GM23248 (cell line): ENCODE data around the gene GOLGA7B. TPM values are rescaled to one million over a fixed set of nuclear protein-coding genes. Genes with fewer than 3 reads are reported as not detected.

ENCODE experiments used
- DNase-seq: peaks from one replicate; pipeline ENCODE4 v3.0.0-alpha.2; 2015
- H2AFZ ChIP-seq: fragments of 200-600 bp; sonication (generic); 2 replicates; pipeline ENCODE4 v1.6.1; 2016; ENCODE audit warnings: antibody characterized with exemption
- H3F3A ChIP-seq: fragments of 200-600 bp; sonication (generic); 2 replicates; pipeline ENCODE4 v1.6.1; 2016; ENCODE audit warnings: mild to moderate bottlenecking, antibody characterized with exemption, mixed run types; ENCODE audit not compliant: insufficient read depth
- H3K27ac ChIP-seq: fragments of 200-600 bp; sonication (generic); 2 replicates; pipeline ENCODE4 v1.5.1; 2016; ENCODE audit warnings: mild to moderate bottlenecking
- H3K27me3 ChIP-seq: fragments of 200-600 bp; sonication (generic); replicated peaks from 2 replicates; pipeline ENCODE4 v1.6.1; 2016; ENCODE audit warnings: mild to moderate bottlenecking; ENCODE audit not compliant: insufficient read depth
- H3K36me3 ChIP-seq: fragments of 200-600 bp; sonication (generic); 2 replicates; pipeline ENCODE4 v1.6.1; 2016; ENCODE audit warnings: low read depth, mild to moderate bottlenecking
- H3K4me1 ChIP-seq: fragments of 200-600 bp; sonication (generic); 2 replicates; pipeline ENCODE4 v1.6.1; 2016; ENCODE audit warnings: mild to moderate bottlenecking; ENCODE audit not compliant: insufficient read depth
- H3K4me2 ChIP-seq: fragments of 200-600 bp; sonication (generic); one replicate; pipeline ENCODE4 v1.6.1; 2016; ENCODE audit warnings: mild to moderate bottlenecking; ENCODE audit not compliant: unreplicated experiment
- H3K4me3 ChIP-seq: fragments of 200-600 bp; sonication (generic); 2 replicates; pipeline ENCODE4 v1.5.1; 2016; ENCODE audit warnings: mild to moderate bottlenecking
- H3K79me2 ChIP-seq: fragments of 200-600 bp; sonication (generic); 2 replicates; pipeline ENCODE4 v1.6.1; 2016; ENCODE audit warnings: mild to moderate bottlenecking; ENCODE audit not compliant: insufficient read depth
- H3K9ac ChIP-seq: fragments of 200-600 bp; sonication (generic); 2 replicates; pipeline ENCODE4 v1.6.1; 2016; ENCODE audit warnings: mild to moderate bottlenecking
- H3K9me2 ChIP-seq: fragments of 200-600 bp; sonication (generic); 2 replicates; pipeline ENCODE4 v1.6.1; 2016; ENCODE audit warnings: mixed run types, mild to moderate bottlenecking, moderate library complexity; ENCODE audit not compliant: insufficient read depth
- H3K9me3 ChIP-seq: fragments of 200-600 bp; sonication (generic); one replicate; pipeline ENCODE4 v1.6.1; 2017; ENCODE audit warnings: low read depth
- H4K20me1 ChIP-seq: fragments of 200-600 bp; sonication (generic); 2 replicates; pipeline ENCODE4 v1.6.0; 2016; ENCODE audit not compliant: insufficient read depth
- EZH2 ChIP-seq: fragments of 200-600 bp; sonication (generic); IDR thresholded peaks from 2 replicates; pipeline ENCODE4 v1.6.1; 2018; ENCODE audit warnings: antibody characterized with exemption, mild to moderate bottlenecking; ENCODE audit not compliant: insufficient read depth, poor library complexity, severe bottlenecking
- EZH2phosphoT487 ChIP-seq: fragments of 200-600 bp; sonication (generic); IDR thresholded peaks from 2 replicates; pipeline ENCODE4 v1.6.1; 2018; ENCODE audit warnings: antibody characterized with exemption, moderate library complexity, mild to moderate bottlenecking, low read depth; ENCODE audit not compliant: insufficient read depth
- WGBS, 2 experiments: methylation state at CpG; one replicate each; pipeline ENCODE4 v1.1.6; 2015 to 2017; ENCODE audit warnings: low lambda C conversion rate in 2 of 2, low coverage in 1 of 2; ENCODE audit errors: missing lambda C conversion rate in 2 of 2; 5-methylcytosine and 5-hydroxymethylcytosine counted together
- in situ Hi-C: fragments of 300-500 bp; cut with MboI; formaldehyde crosslinking; loops from 2 replicates; pipeline ENCODE4 v1.15.0; 2020
- polyA plus RNA-seq: library from polyadenylated mRNA; unstranded; fragments of >200 nt; fragmentation: Nextera tagmentation; extraction: Ambion mirVana; gene quantifications from 2 replicates; pipeline ENCODE4 v1.2.1, GENCODE V29; 2016
- total RNA-seq: library from RNA; depleted of rRNA; stranded (reverse); fragments of >200 nt; shearing (Covaris generic); gene quantifications from 2 replicates; pipeline ENCODE4 v1.2.3, GENCODE V29; 2014

GOLGA7B gene
- total and polyA plus RNA-seq, 2 experiments from 2014 or later: not detected

- 54 to 56% methylated on average over 10 of the region's 10 CpGs for WGBS, 2 experiments
Measured at GRCh38 chr10:97822261-97822687, 27.4 kb upstream of the GOLGA7B start.

GRCh38 chr10:97823734-97824133, 25.9 kb upstream of the GOLGA7B start:
- no peak overlapping the region for H3K4me3 ChIP-seq
- no peaks in the 10 kb centered on the region for H3K9me3 ChIP-seq
- H3K36me3 ChIP-seq: no peaks in the 10 kb centered on the region
- no peak overlapping the region for H3K4me2 ChIP-seq
- 58 to 64% methylated on average over 12 of the region's 12 CpGs for WGBS, 2 experiments
- no peaks in the 10 kb centered on the region for H4K20me1 ChIP-seq
- H2AFZ ChIP-seq: no peak overlapping the region
- H3K27ac ChIP-seq: no peak overlapping the region
- H3K4me1 ChIP-seq: no peaks in the 10 kb centered on the region
- peaks cover 4% of the 10 kb centered on the region for H3K27me3 ChIP-seq
- no peak overlapping the region for H3K9ac ChIP-seq
- no peak for DNase-seq
- H3K9me2 ChIP-seq: no peaks in the 10 kb centered on the region
- no peaks in the 10 kb centered on the region for H3F3A ChIP-seq
- H3K79me2 ChIP-seq: no peaks in the 10 kb centered on the region
- TF ChIP-seq EZH2: no peak
- no peak for TF ChIP-seq EZH2phosphoT487
- in situ Hi-C loops: no loop called here

More at GRCh38 chr10:97822261-97822687, 27.4 kb upstream of the GOLGA7B start:
- Histone ChIP-seq H3K9ac (no peak overlapping the region), H3K36me3 (no peaks in the 10 kb centered on the region), H3K79me2 (no peaks in the 10 kb centered on the region), H3K4me1 (no peaks in the 10 kb centered on the region), H3K4me2 (no peak overlapping the region), H3K9me3 (no peaks in the 10 kb centered on the region), H3F3A (no peaks in the 10 kb centered on the region), H3K27ac (no peak overlapping the region), H3K4me3 (no peak overlapping the region), H2AFZ (no peak overlapping the region), H3K27me3 (peaks cover 10% of the 10 kb centered on the region), H3K9me2 (no peaks in the 10 kb centered on the region), H4K20me1 (no peaks in the 10 kb centered on the region)
- DNase-seq: no peak
- TF ChIP-seq EZH2phosphoT487 (no peak), EZH2 (no peak)
- in situ Hi-C loops: no loop called here

DNA sequence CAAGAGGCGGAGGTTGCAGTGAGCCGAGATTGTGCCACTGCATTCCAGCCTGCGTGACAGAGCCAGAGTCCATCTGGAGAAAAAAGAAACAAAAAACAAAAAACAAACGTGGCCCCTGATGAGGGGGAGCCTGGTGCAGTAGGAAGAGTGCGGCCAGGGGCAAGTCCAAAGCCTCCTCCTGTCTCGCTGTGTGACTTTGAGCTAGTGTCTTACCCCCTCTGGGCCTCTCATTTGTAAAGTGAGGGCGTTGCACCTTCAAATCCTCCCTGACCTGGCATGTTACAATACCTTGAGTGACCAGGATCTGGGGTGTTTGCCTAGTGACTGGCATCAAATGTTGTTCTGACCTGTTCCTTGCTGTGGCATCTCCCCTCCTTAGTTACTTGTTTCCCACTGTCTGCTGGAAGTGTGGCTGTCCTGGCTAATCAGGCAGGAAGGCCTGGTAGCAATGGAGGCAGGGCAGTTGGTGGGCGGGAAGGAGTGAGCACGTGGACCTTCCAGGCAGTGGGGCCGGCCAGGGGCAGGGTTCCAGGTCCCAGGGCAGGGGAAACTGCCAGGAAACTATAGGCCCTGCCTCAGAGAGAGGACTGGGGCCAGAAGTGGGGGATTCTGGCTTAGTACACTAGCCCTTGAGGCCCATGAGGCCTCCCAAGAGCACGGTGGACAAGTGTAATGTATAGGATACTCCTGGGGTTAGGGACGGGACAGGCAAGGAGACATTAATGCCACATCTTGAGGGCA, 24.5 kb upstream of the GOLGA7B start:
- no peaks in the 10 kb centered on the region for H3K79me2 ChIP-seq
- H3K36me3 ChIP-seq: no peaks in the 10 kb centered on the region
- H3K4me1 ChIP-seq: no peaks in the 10 kb centered on the region
- no peaks in the 10 kb centered on the region for H3F3A ChIP-seq
- no peak overlapping the region for H3K4me2 ChIP-seq
- TF ChIP-seq EZH2phosphoT487 (no peak), EZH2 (no peak)
- H3K27ac ChIP-seq: no peak overlapping the region
- no peaks in the 10 kb centered on the region for H3K9me3 ChIP-seq
- no peaks in the 10 kb centered on the region for H4K20me1 ChIP-seq
- in situ Hi-C loops: no loop called here
- no peak overlapping the region for H3K9ac ChIP-seq
- H2AFZ ChIP-seq: no peak overlapping the region
- no peak overlapping the region for H3K4me3 ChIP-seq
- DNase-seq: no peak
- peaks cover 11% of the 10 kb centered on the region for H3K27me3 ChIP-seq
- WGBS, 2 experiments: 57 to 60% methylated on average over 12 of the region's 12 CpGs
- no peaks in the 10 kb centered on the region for H3K9me2 ChIP-seq

DNA sequence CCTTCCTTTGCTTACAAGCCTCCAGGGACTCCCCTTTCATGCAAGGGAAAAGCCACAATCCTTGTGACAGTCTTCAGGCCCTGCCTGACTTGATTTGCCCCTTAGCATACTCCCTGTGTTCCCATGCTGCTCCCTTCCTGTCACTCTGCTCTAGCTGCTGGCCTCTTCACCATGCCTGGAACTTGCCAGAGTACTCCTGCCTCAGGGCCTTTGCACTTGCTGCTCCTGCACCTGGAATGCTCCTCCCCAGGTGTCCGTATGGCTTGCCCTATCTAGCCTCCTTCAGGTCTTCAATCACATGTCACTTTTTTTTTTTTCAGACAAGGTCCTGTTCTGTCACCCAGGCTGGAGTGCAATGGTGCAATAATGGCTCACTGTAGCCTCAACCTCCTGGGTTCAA, 22.8 kb upstream of the GOLGA7B start:
- no peak for DNase-seq
- no peaks in the 10 kb centered on the region for H3K79me2 ChIP-seq
- no peaks in the 10 kb centered on the region for H3K9me3 ChIP-seq
- no peak overlapping the region for H3K9ac ChIP-seq
- H3K9me2 ChIP-seq: no peaks in the 10 kb centered on the region
- H3K27me3 ChIP-seq: peaks cover 19% of the 10 kb centered on the region; the same call in 1 of the 2 replicates
- H3K27ac ChIP-seq: no peak overlapping the region
- no peak overlapping the region for H3K4me2 ChIP-seq
- TF ChIP-seq EZH2 (no peak), EZH2phosphoT487 (no peak)
- no peak overlapping the region for H3K4me3 ChIP-seq
- no peaks in the 10 kb centered on the region for H3K4me1 ChIP-seq
- 42 to 47% methylated on average over 1 of the region's 1 CpG for WGBS, 2 experiments
- no peaks in the 10 kb centered on the region for H3K36me3 ChIP-seq
- no peaks in the 10 kb centered on the region for H4K20me1 ChIP-seq
- H3F3A ChIP-seq: no peaks in the 10 kb centered on the region
- H2AFZ ChIP-seq: no peak overlapping the region
- in situ Hi-C loops: no loop called here
